NCI-H446 treated with DMSO at 0.1 percent for 48 hours (cell line): ENCODE measurements around the gene PRICKLE2.

Experiments used
- DNase-seq: peaks from one replicate; lab custom pipeline; 2025; lab: John Stamatoyannopoulos, UW

PRICKLE2 gene

GRCh38 chr3:64220161-64220914 lies 4.9 kb downstream of the PRICKLE2 start:
- peak; percentile 31 for DNase-seq

GRCh38 chr3:64218746-64219145 lies 6.5 kb downstream of the PRICKLE2 start:
- DNase-seq, result no peak

- no peak for DNase-seq
Observed at GRCh38 chr3:64218329-64218728, 6.9 kb downstream of the PRICKLE2 start.

- DNase-seq, result no peak
Observed at GRCh38 chr3:64216274-64217147, 8.8 kb downstream of the PRICKLE2 start.

GRCh38 chr3:64215559-64215958 lies 9.7 kb downstream of the PRICKLE2 start:
- no peak for DNase-seq

GRCh38 chr3:64215103-64215502 lies 10.2 kb downstream of the PRICKLE2 start:
- no peak for DNase-seq

- no peak for DNase-seq
Observed at GRCh38 chr3:64214381-64215018, 10.8 kb downstream of the PRICKLE2 start.

GRCh38 chr3:64213962-64214379 lies 11.3 kb downstream of the PRICKLE2 start:
- peak; percentile 82 for DNase-seq

- DNase-seq, result no peak
Observed at GRCh38 chr3:64213224-64213878, 11.9 kb downstream of the PRICKLE2 start.

GRCh38 chr3:64209866-64210621 lies 15.2 kb downstream of the PRICKLE2 start:
- peak; percentile 87 for DNase-seq

GRCh38 chr3:64207289-64208080 lies 17.8 kb downstream of the PRICKLE2 start:
- DNase-seq, result no peak

GRCh38 chr3:64203969-64204908 lies 21.0 kb downstream of the PRICKLE2 start:
- DNase-seq, result no peak

- no peak for DNase-seq
Observed at GRCh38 chr3:64203216-64203615, 22.1 kb downstream of the PRICKLE2 start.

- no peak for DNase-seq
Observed at GRCh38 chr3:64199932-64200331, 25.3 kb downstream of the PRICKLE2 start.

- no peak for DNase-seq
Observed at GRCh38 chr3:64196236-64196929, 28.9 kb downstream of the PRICKLE2 start.

- no peak for DNase-seq
Observed at GRCh38 chr3:64195789-64196188, 29.5 kb downstream of the PRICKLE2 start.

GRCh38 chr3:64191822-64192221 lies 33.4 kb downstream of the PRICKLE2 start:
- DNase-seq, result no peak
